PC-9 (cell line): ENCODE data around the gene PCDH9. TPM values are rescaled to one million over a fixed set of nuclear protein-coding genes. Genes with fewer than 3 reads are reported as not detected.

ENCODE experiments used
- BruUV-seq: library from RNA; stranded (reverse); fragments of 400-500 nt; replicated peaks from 2 replicates; lab custom pipeline; 2021; lab: Mats Ljungman, UMichigan
- CTCF ChIA-PET: fragments of 300-600 bp; sonication (Branson Sonifier 250); formaldehyde crosslinking; loops from one replicate; lab custom pipeline; 2022; ENCODE audit warnings: antibody characterized with exemption; lab: Charles Lee
- POLR2A ChIA-PET: fragments of 300-600 bp; sonication (Branson Sonifier 250); formaldehyde crosslinking; loops from one replicate; lab custom pipeline; 2022; ENCODE audit warnings: antibody characterized with exemption; ENCODE audit not compliant: unreplicated experiment; lab: Charles Lee
- DNase-seq, 2 experiments: peaks; one replicate each; pipeline versions ENCODE4 v3.0.0 to v3.0.0-alpha.2; 2015 to 2022; ENCODE audit warnings: mixed read lengths in 1 of 2
- H2AFZ ChIP-seq: fragments of 200-600 bp; sonication (generic); 2 replicates; pipeline ENCODE4 v1.8.1; 2017; ENCODE audit warnings: antibody characterized with exemption
- H3F3A ChIP-seq: fragments of 200-600 bp; sonication (generic); 2 replicates; pipeline ENCODE4 v1.8.1; 2017; ENCODE audit warnings: antibody characterized with exemption, mild to moderate bottlenecking, low read depth; ENCODE audit not compliant: insufficient read depth
- H3K27ac ChIP-seq: fragments of 200-600 bp; sonication (generic); 2 replicates; pipeline ENCODE4 v1.6.1; 2016; ENCODE audit warnings: mixed run types
- H3K27me3 ChIP-seq: fragments of 200-600 bp; sonication (generic); 2 replicates; pipeline ENCODE4 v1.6.1; 2016; ENCODE audit warnings: low read depth, mixed run types; ENCODE audit not compliant: insufficient read depth
- H3K36me3 ChIP-seq: fragments of 200-600 bp; sonication (generic); 2 replicates; pipeline ENCODE4 v1.6.1; 2016; ENCODE audit warnings: low read depth, mixed run types
- H3K4me1 ChIP-seq: fragments of 200-600 bp; sonication (generic); replicated peaks from 2 replicates; pipeline ENCODE4 v1.6.1; 2016; ENCODE audit warnings: mixed run types; ENCODE audit not compliant: insufficient read depth
- H3K4me2 ChIP-seq: fragments of 200-600 bp; sonication (generic); 2 replicates; pipeline ENCODE4 v1.6.1; 2017; ENCODE audit warnings: mixed run types
- H3K4me3 ChIP-seq: fragments of 200-600 bp; sonication (generic); 2 replicates; pipeline ENCODE4 v1.6.1; 2016; ENCODE audit warnings: mixed run types
- H3K79me2 ChIP-seq: fragments of 200-600 bp; sonication (generic); 2 replicates; pipeline ENCODE4 v1.6.1; 2017; ENCODE audit warnings: low read depth, mixed run types
- H3K9me2 ChIP-seq: fragments of 200-600 bp; sonication (generic); 2 replicates; pipeline ENCODE4 v1.8.1; 2017; ENCODE audit warnings: mild to moderate bottlenecking; ENCODE audit not compliant: insufficient read depth
- H3K9me3 ChIP-seq: fragments of 200-600 bp; sonication (generic); 2 replicates; pipeline ENCODE4 v1.8.1; 2016; ENCODE audit warnings: low read depth; ENCODE audit not compliant: insufficient read depth
- H4K20me1 ChIP-seq: fragments of 200-600 bp; sonication (generic); 2 replicates; pipeline ENCODE4 v1.8.1; 2017; ENCODE audit not compliant: insufficient read depth
- EZH2 ChIP-seq: fragments of 200-600 bp; sonication (generic); IDR thresholded peaks from 2 replicates; pipeline ENCODE4 v1.8.0; 2017; ENCODE audit warnings: antibody characterized with exemption, low read depth
- intact Hi-C: fragments of 100-400 bp; cut with micrococcal nuclease; formaldehyde crosslinking; loops from one replicate; pipeline ENCODE4 v1.10.0; 2022; ENCODE audit not compliant: unreplicated experiment
- total RNA-seq: library from RNA; stranded (reverse); gene quantifications from 2 replicates; pipeline ENCODE4 v1.2.3, GENCODE V29; 2021
- TF ChIP-seq, protein P1 (sequence below): fragments of 200-600 bp; sonication (generic); conservative IDR thresholded peaks from 2 replicates; pipeline ENCODE4 v1.6.1; 2017; ENCODE audit warnings: mixed run types, antibody characterized with exemption, mild to moderate bottlenecking, moderate library complexity

PCDH9 gene
- total RNA-seq, 1 experiment from 2014 or later = 0.37 TPM

DNA sequence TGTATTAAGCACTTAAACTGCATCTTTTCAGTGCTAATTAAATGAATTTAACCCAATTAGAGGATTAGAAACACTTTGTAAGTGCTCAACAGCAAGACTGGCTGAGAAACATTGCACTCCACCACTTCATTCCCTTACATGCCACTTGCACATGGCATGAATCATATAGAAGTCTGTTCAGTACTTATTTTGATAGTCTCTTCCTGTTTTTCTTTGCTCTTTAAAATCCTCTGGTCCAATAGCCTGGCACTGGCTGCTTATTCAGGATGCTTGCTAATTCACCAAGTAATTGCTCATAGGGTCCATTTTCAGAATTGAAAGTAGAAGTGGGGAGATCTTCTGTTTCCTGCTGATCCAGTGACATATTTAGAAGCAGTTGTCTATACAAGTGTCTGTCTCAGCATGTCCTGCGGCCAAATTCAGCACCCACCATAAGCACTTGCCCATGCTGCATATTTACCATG is 900.1 kb downstream of the PCDH9 start:
- Histone ChIP-seq H3K9me3 (no peaks in the 10 kb centered on the region), H3K79me2 (no peaks in the 10 kb centered on the region), H3K27ac (no peak overlapping the region), H3K4me2 (no peak overlapping the region), H3K36me3 (no peaks in the 10 kb centered on the region), H3F3A (no peaks in the 10 kb centered on the region), H3K4me1 (no peaks in the 10 kb centered on the region), H3K4me3 (no peak overlapping the region), H3K9me2 (no peaks in the 10 kb centered on the region), H2AFZ (no peak overlapping the region), H3K27me3 (no peaks in the 10 kb centered on the region), H4K20me1 (no peaks in the 10 kb centered on the region)
- ChIA-PET CTCF (no interaction called here), POLR2A (no interaction called here)
- intact Hi-C loops = no loop called here
- no TSS peak for BruUV-seq
- DNase-seq = no peak
- TF ChIP-seq, protein P1, sequence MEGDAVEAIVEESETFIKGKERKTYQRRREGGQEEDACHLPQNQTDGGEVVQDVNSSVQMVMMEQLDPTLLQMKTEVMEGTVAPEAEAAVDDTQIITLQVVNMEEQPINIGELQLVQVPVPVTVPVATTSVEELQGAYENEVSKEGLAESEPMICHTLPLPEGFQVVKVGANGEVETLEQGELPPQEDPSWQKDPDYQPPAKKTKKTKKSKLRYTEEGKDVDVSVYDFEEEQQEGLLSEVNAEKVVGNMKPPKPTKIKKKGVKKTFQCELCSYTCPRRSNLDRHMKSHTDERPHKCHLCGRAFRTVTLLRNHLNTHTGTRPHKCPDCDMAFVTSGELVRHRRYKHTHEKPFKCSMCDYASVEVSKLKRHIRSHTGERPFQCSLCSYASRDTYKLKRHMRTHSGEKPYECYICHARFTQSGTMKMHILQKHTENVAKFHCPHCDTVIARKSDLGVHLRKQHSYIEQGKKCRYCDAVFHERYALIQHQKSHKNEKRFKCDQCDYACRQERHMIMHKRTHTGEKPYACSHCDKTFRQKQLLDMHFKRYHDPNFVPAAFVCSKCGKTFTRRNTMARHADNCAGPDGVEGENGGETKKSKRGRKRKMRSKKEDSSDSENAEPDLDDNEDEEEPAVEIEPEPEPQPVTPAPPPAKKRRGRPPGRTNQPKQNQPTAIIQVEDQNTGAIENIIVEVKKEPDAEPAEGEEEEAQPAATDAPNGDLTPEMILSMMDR = no peak
- TF ChIP-seq EZH2 = no peak

DNA sequence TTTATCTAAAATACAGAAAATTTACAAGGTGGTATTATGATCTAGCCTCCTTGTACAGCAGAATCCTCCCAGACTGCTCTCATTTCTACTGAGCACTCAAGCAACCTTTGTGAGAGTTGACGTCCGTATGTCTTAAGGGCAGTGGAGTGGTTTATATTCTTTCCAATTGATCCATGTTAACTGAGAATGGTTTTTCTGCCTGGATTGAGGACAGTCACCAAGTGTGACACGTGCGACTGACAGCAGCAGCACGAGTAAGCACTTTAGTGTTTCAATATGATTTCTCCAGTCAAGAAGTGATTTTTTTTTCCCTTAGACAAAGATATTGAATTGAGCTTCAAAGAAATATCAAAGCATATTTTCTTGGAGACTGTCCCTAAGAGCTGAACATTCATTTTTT is 901.7 kb downstream of the PCDH9 start:
- TF ChIP-seq, protein P1 = no peak
- TF ChIP-seq EZH2 = no peak
- H3F3A ChIP-seq = no peaks in the 10 kb centered on the region
- no TSS peak for BruUV-seq
- no peaks in the 10 kb centered on the region for H3K9me3 ChIP-seq
- no peaks in the 10 kb centered on the region for H3K79me2 ChIP-seq
- no peaks in the 10 kb centered on the region for H3K9me2 ChIP-seq
- no peaks in the 10 kb centered on the region for H3K36me3 ChIP-seq
- no peak overlapping the region for H3K4me3 ChIP-seq
- H2AFZ ChIP-seq = no peak overlapping the region
- H3K4me2 ChIP-seq = no peak overlapping the region
- intact Hi-C loops = no loop called here
- H3K27me3 ChIP-seq = no peaks in the 10 kb centered on the region
- no peaks in the 10 kb centered on the region for H4K20me1 ChIP-seq
- ChIA-PET POLR2A (no interaction called here), CTCF (no interaction called here)
- H3K4me1 ChIP-seq = no peaks in the 10 kb centered on the region
- no peak overlapping the region for H3K27ac ChIP-seq
- no peak for DNase-seq

DNA sequence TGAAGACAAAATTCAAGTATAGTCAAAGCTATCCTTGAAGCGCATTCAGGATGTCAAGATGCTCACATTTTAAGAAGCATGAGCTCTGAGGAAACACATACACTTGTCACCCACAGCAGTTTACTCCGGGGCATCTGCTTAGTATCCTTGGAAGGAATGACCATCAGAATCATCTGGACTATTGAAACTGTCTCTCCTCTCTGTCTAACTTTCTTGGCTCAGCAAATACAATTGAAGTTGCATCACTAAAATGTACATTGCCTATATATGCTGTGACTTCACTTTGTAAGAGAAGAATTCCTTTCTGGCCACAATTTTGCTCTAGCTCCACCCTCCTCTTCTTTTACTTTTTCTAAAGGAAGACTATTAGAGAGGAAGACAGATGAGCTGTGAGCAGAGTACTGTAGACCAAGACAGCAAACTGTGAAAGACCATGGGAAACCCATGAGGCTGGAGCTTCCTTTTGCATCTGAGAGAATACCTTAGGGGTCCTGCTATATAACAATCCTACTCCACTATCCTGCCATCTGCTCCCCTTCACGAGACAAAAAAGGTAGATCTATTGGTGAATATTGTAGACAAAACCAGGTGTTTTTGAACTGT is 906.3 kb downstream of the PCDH9 start:
- no peaks in the 10 kb centered on the region for H3K79me2 ChIP-seq
- H3K27me3 ChIP-seq = no peaks in the 10 kb centered on the region
- H3K27ac ChIP-seq = no peak overlapping the region
- no peak overlapping the region for H2AFZ ChIP-seq
- H4K20me1 ChIP-seq = no peaks in the 10 kb centered on the region
- TF ChIP-seq, protein P1 = no peak
- no peaks in the 10 kb centered on the region for H3K9me3 ChIP-seq
- no TSS peak for BruUV-seq
- no peak overlapping the region for H3K4me3 ChIP-seq
- no peaks in the 10 kb centered on the region for H3F3A ChIP-seq
- no peaks in the 10 kb centered on the region for H3K36me3 ChIP-seq
- CTCF ChIA-PET = no interaction called here
- no peaks in the 10 kb centered on the region for H3K9me2 ChIP-seq
- no peaks in the 10 kb centered on the region for H3K4me1 ChIP-seq
- H3K4me2 ChIP-seq = no peak overlapping the region
- POLR2A ChIA-PET = no interaction called here
- no peak for DNase-seq
- intact Hi-C loops = no loop called here
